SK-N-SH (cell line): ENCODE measurements around the gene SMAD7. TPM values are rescaled to one million over a fixed set of nuclear protein-coding genes. Genes with fewer than 3 reads are reported as not detected.

Experiments used
- CTCF ChIA-PET: fragments of 300-600, 350-600 bp; formaldehyde crosslinking; extraction: SDS; loops from one replicate; lab custom pipeline; 2021; lab: Yijun Ruan, JAX
- POLR2A ChIA-PET: fragments of 350-600 bp; sonication (Branson Sonifier 250); formaldehyde crosslinking; extraction: SDS; loops from one replicate; lab custom pipeline; 2020; ENCODE audit warnings: antibody characterized with exemption, inconsistent platforms; lab: Yijun Ruan, JAX
- DNase-seq: peaks from one replicate; pipeline ENCODE4 v3.0.0; 2012
- H2AFZ ChIP-seq: fragments of 200-600 bp; sonication (generic); 2 replicates; pipeline ENCODE4 v1.8.1; 2016; ENCODE audit warnings: antibody characterized with exemption, mild to moderate bottlenecking, low read depth
- H3F3A ChIP-seq: fragments of 200-600 bp; sonication (generic); replicated peaks from 2 replicates; pipeline ENCODE3; 2016; ENCODE audit warnings: antibody characterized with exemption, mild to moderate bottlenecking; ENCODE audit not compliant: insufficient read depth
- H3K27ac ChIP-seq, 2 experiments: fragments of 200-500 bp in 1 of 2; fragments of 200-600 bp in 1 of 2; sonication (Bioruptor generic) in 1 of 2; sonication (generic), shearing (Covaris generic) in 1 of 2; 2 replicates each; pipeline versions ENCODE4 v1.5.1 to v1.6.1; 2014 to 2016; ENCODE audit warnings: low read depth in 2 of 2, inconsistent platforms in 1 of 2, low read length in 1 of 2, mild to moderate bottlenecking in 1 of 2, mixed read lengths in 1 of 2
- H3K27me3 ChIP-seq: fragments of 200-600 bp; sonication (generic), shearing (Covaris generic); 2 replicates; pipeline ENCODE4 v1.6.1; 2016; ENCODE audit warnings: mixed run types; ENCODE audit not compliant: insufficient read depth
- H3K36me3 ChIP-seq, 2 experiments: fragments of 200-500 bp in 1 of 2; fragments of 200-600 bp in 1 of 2; sonication (Bioruptor generic) in 1 of 2; sonication (generic) in 1 of 2; replicated peaks in 1 of 2; 2 replicates each; pipeline versions ENCODE3 to v1.5.1; 2014 to 2016; ENCODE audit warnings: low read length in 1 of 2, mild to moderate bottlenecking in 1 of 2; ENCODE audit not compliant: insufficient read depth in 2 of 2, control insufficient read depth in 1 of 2
- H3K4me1 ChIP-seq, 2 experiments: fragments of 200-500 bp in 1 of 2; fragments of 200-600 bp in 1 of 2; sonication (Bioruptor generic) in 1 of 2; sonication (generic), shearing (Covaris generic) in 1 of 2; 2 replicates each; pipeline versions ENCODE4 v1.5.1 to v1.6.1; 2014 to 2016; ENCODE audit warnings: low read depth in 1 of 2, low read length in 1 of 2, mixed run types in 1 of 2; ENCODE audit not compliant: insufficient read depth in 2 of 2, control insufficient read depth in 1 of 2
- H3K4me2 ChIP-seq: fragments of 200-600 bp; sonication (generic), shearing (Covaris generic); 2 replicates; pipeline ENCODE4 v1.6.1; 2017; ENCODE audit warnings: mixed run types
- H3K4me3 ChIP-seq, 2 experiments: fragments of 200-500 bp in 1 of 2; fragments of 200-600 bp in 1 of 2; sonication (Bioruptor generic) in 1 of 2; sonication (generic), shearing (Covaris generic) in 1 of 2; 2 replicates each; pipeline versions ENCODE4 v1.5.1 to v1.8.1; 2014 to 2016; ENCODE audit warnings: low read depth in 2 of 2, inconsistent platforms in 1 of 2, low read length in 1 of 2, mild to moderate bottlenecking in 1 of 2, mixed read lengths in 1 of 2, moderate library complexity in 1 of 2
- H3K79me2 ChIP-seq: fragments of 200-600 bp; sonication (generic); 2 replicates; pipeline ENCODE4 v1.8.1; 2017; ENCODE audit warnings: mild to moderate bottlenecking; ENCODE audit not compliant: insufficient read depth
- H3K9ac ChIP-seq: fragments of 200-600 bp; sonication (generic); 2 replicates; pipeline ENCODE4 v1.6.1; 2017; ENCODE audit warnings: mixed run types
- H3K9me2 ChIP-seq: fragments of 200-600 bp; sonication (generic); 2 replicates; pipeline ENCODE4 v1.6.1; 2017; ENCODE audit warnings: mixed run types
- H3K9me3 ChIP-seq: fragments of 200-600 bp; sonication (generic); 2 replicates; pipeline ENCODE4 v1.6.1; 2017; ENCODE audit warnings: mixed run types, mild to moderate bottlenecking, moderate library complexity
- H4K20me1 ChIP-seq: fragments of 200-600 bp; sonication (generic); 2 replicates; pipeline ENCODE4 v1.6.1; 2017; ENCODE audit warnings: mild to moderate bottlenecking, mixed run types; ENCODE audit not compliant: insufficient read depth
- CHD2 ChIP-seq: fragments of 150-350 bp; IDR thresholded peaks from 2 replicates; pipeline ENCODE4 v1.6.1; 2018; ENCODE audit warnings: low read length; ENCODE audit not compliant: partially characterized antibody
- EP300 ChIP-seq, 2 experiments: IDR thresholded peaks; 2 replicates each; pipeline versions ENCODE4 v1.4.0 to v1.6.1; 2012; ENCODE audit warnings: borderline replicate concordance in 1 of 2, low read depth in 1 of 2, low read length in 1 of 2
- FOSL2 ChIP-seq: IDR thresholded peaks from 2 replicates; pipeline ENCODE4 v1.4.0; 2012; ENCODE audit warnings: low read depth, mild to moderate bottlenecking, moderate library complexity, borderline replicate concordance
- FOXJ3 ChIP-seq: sonication (generic); formaldehyde crosslinking; IDR thresholded peaks from 2 replicates; pipeline ENCODE4 v1.5.1; 2020; ENCODE audit warnings: mild to moderate bottlenecking, missing genetic modification reagents
- FOXM1 ChIP-seq: IDR thresholded peaks from 2 replicates; pipeline ENCODE4 v1.4.0; 2012; ENCODE audit warnings: low read depth, mild to moderate bottlenecking
- MEF2A ChIP-seq: IDR thresholded peaks from 2 replicates; pipeline ENCODE4 v1.4.0; 2012; ENCODE audit warnings: low read depth, borderline replicate concordance
- RCOR1 ChIP-seq: fragments of 150-350 bp; IDR thresholded peaks from 2 replicates; pipeline ENCODE4 v1.6.1; 2017; ENCODE audit warnings: antibody characterized with exemption, low read length
- RFX5 ChIP-seq: IDR thresholded peaks from 2 replicates; pipeline ENCODE4 v1.6.1; 2012; ENCODE audit warnings: mild to moderate bottlenecking, improper control_type of control experiment, low read length
- RXRA ChIP-seq: IDR thresholded peaks from 2 replicates; pipeline ENCODE4 v1.4.0; 2012; ENCODE audit warnings: low read depth, mild to moderate bottlenecking, borderline replicate concordance
- SIN3A ChIP-seq: IDR thresholded peaks from 2 replicates; pipeline ENCODE4 v1.6.1; 2012; ENCODE audit warnings: low read depth, mild to moderate bottlenecking, low read length, moderate library complexity, borderline replicate concordance
- TAF1 ChIP-seq: IDR thresholded peaks from 2 replicates; pipeline ENCODE4 v1.6.1; 2012; ENCODE audit warnings: low read depth, mild to moderate bottlenecking, low read length, moderate library complexity, borderline replicate concordance
- TCF12 ChIP-seq: IDR thresholded peaks from 2 replicates; pipeline ENCODE4 v1.4.0; 2012
- TEAD4 ChIP-seq: IDR thresholded peaks from 2 replicates; pipeline ENCODE4 v1.4.0; 2012; ENCODE audit warnings: mild to moderate bottlenecking, borderline replicate concordance; ENCODE audit not compliant: insufficient read depth
- YY1 ChIP-seq: IDR thresholded peaks from 2 replicates; pipeline ENCODE4 v1.4.0; 2012; ENCODE audit warnings: low read depth, mild to moderate bottlenecking
- ZBTB33 ChIP-seq: IDR thresholded peaks from 2 replicates; pipeline ENCODE4 v1.4.0; 2012; ENCODE audit warnings: low read depth, borderline replicate concordance
- WGBS: methylation state at CpG from one replicate; pipeline ENCODE4 v1.1.6; 2017; ENCODE audit warnings: low lambda C conversion rate; 5-methylcytosine and 5-hydroxymethylcytosine counted together
- polyA plus RNA-seq, 3 experiments: library from polyadenylated mRNA; depleted of rRNA; stranded (reverse); fragments of >200 nt; gene quantifications; 2 replicates each; pipeline ENCODE4 v1.2.3, GENCODE V29; 2012
- TF ChIP-seq, protein P1 (sequence below): IDR thresholded peaks from 2 replicates; pipeline ENCODE4 v1.4.0; 2012; ENCODE audit warnings: low read depth, borderline replicate concordance
- TF ChIP-seq, protein P2 (sequence below): IDR thresholded peaks from 2 replicates; pipeline ENCODE4 v1.6.1; 2012; ENCODE audit warnings: mild to moderate bottlenecking, low read depth, low read length, moderate library complexity
- TF ChIP-seq, protein P3 (sequence below): fragments of 150-350 bp; IDR thresholded peaks from 2 replicates; pipeline ENCODE4 v1.6.1; 2017; ENCODE audit warnings: antibody characterized with exemption, low read length, low read depth, borderline replicate concordance
- TF ChIP-seq, protein P4 (sequence below): fragments of 200-600 bp; sonication (generic); IDR thresholded peaks from 2 replicates; pipeline ENCODE4 v1.6.1; 2017; ENCODE audit warnings: antibody characterized with exemption, mild to moderate bottlenecking, moderate library complexity

The SMAD7 gene
- polyA plus RNA-seq, 1 of the 3 experiments (the other 2 are of a cell fraction): 20.0 TPM

DNA sequence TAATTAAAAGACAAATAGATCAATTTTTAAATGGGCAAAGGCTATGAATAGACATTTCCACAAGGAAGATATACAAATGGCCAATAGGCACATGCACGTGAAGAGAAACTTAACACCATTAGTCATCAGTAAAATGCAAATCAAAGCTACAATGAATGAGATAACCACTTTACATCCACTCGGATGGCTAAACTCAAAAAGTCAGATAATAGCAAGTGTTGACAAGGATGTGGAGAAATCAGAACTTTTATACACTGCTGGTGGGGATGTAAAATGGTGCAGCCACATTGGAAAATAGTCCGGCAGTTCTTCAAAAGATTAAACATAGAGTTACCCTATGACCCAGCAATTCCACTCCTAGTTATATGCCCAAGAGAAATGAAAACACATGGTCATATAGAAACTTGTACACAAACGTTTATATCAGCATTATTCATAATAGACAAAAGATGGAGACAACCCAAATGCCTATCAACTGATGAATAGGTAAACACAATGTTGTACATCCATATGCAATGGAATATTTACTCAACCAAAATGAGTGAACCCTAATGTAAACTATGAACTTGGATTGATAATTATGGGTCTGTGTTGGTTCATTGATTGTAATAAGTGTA, 51.1 kb downstream of the SMAD7 start:
- Histone ChIP-seq H3K9me3 (peaks cover 4% of the 10 kb centered on the region; the same call in 1 of the 2 replicates), H2AFZ (no peak overlapping the region), H3K9ac (no peak overlapping the region), H3K79me2 (peaks cover 28% of the 10 kb centered on the region), H3K4me1 (peaks cover 9 to 19% of the 10 kb centered on the region in 2 experiments; a peak in 3 of 4 replicates), H3K4me3 (no peak overlapping the region), H3K4me2 (no peak overlapping the region), H4K20me1 (no peaks in the 10 kb centered on the region), H3K27me3 (no peaks in the 10 kb centered on the region), H3F3A (peaks cover 23% of the 10 kb centered on the region), H3K9me2 (no peaks in the 10 kb centered on the region), H3K27ac (no peak overlapping the region), H3K36me3 (peaks cover 0 to 3% of the 10 kb centered on the region in 2 experiments)
- TF ChIP-seq TEAD4 (no peak), CHD2 (no peak), TAF1 (no peak), SIN3A (no peak), RCOR1 (no peak), MEF2A (no peak), RXRA (no peak), RFX5 (no peak), TCF12 (no peak), FOXM1 (no peak), ZBTB33 (no peak), FOXJ3 (CRISPR knock-in tag) (no peak), FOSL2 (no peak), EP300 (IDR thresholded peaks at IDR 0.05; ENCODE audit: borderline replicate concordance in 1 of 2, low read depth in 1 of 2, low read length in 1 of 2) (no peak), YY1 (no peak)
- TF ChIP-seq, protein P1, sequence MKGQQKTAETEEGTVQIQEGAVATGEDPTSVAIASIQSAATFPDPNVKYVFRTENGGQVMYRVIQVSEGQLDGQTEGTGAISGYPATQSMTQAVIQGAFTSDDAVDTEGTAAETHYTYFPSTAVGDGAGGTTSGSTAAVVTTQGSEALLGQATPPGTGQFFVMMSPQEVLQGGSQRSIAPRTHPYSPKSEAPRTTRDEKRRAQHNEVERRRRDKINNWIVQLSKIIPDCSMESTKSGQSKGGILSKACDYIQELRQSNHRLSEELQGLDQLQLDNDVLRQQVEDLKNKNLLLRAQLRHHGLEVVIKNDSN: no peak
- TF ChIP-seq, protein P2, sequence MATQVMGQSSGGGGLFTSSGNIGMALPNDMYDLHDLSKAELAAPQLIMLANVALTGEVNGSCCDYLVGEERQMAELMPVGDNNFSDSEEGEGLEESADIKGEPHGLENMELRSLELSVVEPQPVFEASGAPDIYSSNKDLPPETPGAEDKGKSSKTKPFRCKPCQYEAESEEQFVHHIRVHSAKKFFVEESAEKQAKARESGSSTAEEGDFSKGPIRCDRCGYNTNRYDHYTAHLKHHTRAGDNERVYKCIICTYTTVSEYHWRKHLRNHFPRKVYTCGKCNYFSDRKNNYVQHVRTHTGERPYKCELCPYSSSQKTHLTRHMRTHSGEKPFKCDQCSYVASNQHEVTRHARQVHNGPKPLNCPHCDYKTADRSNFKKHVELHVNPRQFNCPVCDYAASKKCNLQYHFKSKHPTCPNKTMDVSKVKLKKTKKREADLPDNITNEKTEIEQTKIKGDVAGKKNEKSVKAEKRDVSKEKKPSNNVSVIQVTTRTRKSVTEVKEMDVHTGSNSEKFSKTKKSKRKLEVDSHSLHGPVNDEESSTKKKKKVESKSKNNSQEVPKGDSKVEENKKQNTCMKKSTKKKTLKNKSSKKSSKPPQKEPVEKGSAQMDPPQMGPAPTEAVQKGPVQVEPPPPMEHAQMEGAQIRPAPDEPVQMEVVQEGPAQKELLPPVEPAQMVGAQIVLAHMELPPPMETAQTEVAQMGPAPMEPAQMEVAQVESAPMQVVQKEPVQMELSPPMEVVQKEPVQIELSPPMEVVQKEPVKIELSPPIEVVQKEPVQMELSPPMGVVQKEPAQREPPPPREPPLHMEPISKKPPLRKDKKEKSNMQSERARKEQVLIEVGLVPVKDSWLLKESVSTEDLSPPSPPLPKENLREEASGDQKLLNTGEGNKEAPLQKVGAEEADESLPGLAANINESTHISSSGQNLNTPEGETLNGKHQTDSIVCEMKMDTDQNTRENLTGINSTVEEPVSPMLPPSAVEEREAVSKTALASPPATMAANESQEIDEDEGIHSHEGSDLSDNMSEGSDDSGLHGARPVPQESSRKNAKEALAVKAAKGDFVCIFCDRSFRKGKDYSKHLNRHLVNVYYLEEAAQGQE: no peak
- TF ChIP-seq, protein P3, sequence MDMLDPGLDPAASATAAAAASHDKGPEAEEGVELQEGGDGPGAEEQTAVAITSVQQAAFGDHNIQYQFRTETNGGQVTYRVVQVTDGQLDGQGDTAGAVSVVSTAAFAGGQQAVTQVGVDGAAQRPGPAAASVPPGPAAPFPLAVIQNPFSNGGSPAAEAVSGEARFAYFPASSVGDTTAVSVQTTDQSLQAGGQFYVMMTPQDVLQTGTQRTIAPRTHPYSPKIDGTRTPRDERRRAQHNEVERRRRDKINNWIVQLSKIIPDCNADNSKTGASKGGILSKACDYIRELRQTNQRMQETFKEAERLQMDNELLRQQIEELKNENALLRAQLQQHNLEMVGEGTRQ: no peak
- TF ChIP-seq, protein P4, sequence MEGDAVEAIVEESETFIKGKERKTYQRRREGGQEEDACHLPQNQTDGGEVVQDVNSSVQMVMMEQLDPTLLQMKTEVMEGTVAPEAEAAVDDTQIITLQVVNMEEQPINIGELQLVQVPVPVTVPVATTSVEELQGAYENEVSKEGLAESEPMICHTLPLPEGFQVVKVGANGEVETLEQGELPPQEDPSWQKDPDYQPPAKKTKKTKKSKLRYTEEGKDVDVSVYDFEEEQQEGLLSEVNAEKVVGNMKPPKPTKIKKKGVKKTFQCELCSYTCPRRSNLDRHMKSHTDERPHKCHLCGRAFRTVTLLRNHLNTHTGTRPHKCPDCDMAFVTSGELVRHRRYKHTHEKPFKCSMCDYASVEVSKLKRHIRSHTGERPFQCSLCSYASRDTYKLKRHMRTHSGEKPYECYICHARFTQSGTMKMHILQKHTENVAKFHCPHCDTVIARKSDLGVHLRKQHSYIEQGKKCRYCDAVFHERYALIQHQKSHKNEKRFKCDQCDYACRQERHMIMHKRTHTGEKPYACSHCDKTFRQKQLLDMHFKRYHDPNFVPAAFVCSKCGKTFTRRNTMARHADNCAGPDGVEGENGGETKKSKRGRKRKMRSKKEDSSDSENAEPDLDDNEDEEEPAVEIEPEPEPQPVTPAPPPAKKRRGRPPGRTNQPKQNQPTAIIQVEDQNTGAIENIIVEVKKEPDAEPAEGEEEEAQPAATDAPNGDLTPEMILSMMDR: no peak
- ChIA-PET CTCF (interaction anchor here (1.2 kb wide), 1 partner anchor 8 kb away, joined by 3 read pairs; no protein-coding TSS in a partner anchor), POLR2A (no interaction called here)
- no peak for DNase-seq
- WGBS: 90% methylated on average over 4 of the region's 4 CpGs
